Loucy (cell line): ENCODE measurements around the gene PPIH.

Source experiments
- H2AFZ ChIP-seq: fragments of 200-600 bp; sonication (generic); 2 replicates; pipeline ENCODE4 v1.6.0; 2016; ENCODE audit warnings: antibody characterized with exemption, mild to moderate bottlenecking, low read length, moderate library complexity
- H3F3A ChIP-seq: fragments of 200-600 bp; 2 replicates; pipeline ENCODE4 v1.6.0; 2016; ENCODE audit warnings: antibody characterized with exemption, low read depth, mild to moderate bottlenecking
- H3K27me3 ChIP-seq: fragments of 200-600 bp; sonication (generic); 2 replicates; pipeline ENCODE4 v1.6.1; 2014; ENCODE audit warnings: low read length, mild to moderate bottlenecking; ENCODE audit not compliant: insufficient read depth, poor library complexity, severe bottlenecking
- H3K36me3 ChIP-seq: fragments of 200-600 bp; sonication (generic); 2 replicates; pipeline ENCODE4 v1.6.1; 2016; ENCODE audit warnings: low read length; ENCODE audit not compliant: insufficient read depth
- H3K4me1 ChIP-seq: fragments of 200-600 bp; sonication (generic); 2 replicates; pipeline ENCODE4 v1.5.1; 2014; ENCODE audit warnings: low read length, mild to moderate bottlenecking; ENCODE audit not compliant: insufficient read depth, poor library complexity, severe bottlenecking
- H3K4me2 ChIP-seq: fragments of 200-600 bp; sonication (generic); 2 replicates; pipeline ENCODE4 v1.6.0; 2014; ENCODE audit warnings: antibody characterized with exemption, low read length, low read depth, mild to moderate bottlenecking; ENCODE audit not compliant: poor library complexity, severe bottlenecking
- H3K4me3 ChIP-seq: fragments of 200-600 bp; sonication (generic); 2 replicates; pipeline ENCODE4 v1.5.1; 2014; ENCODE audit warnings: low read length, mild to moderate bottlenecking, mixed read lengths; ENCODE audit not compliant: poor library complexity, severe bottlenecking
- H3K79me2 ChIP-seq: fragments of 200-600 bp; sonication (generic); 2 replicates; pipeline ENCODE4 v1.6.1; 2014; ENCODE audit warnings: low read length; ENCODE audit not compliant: insufficient read depth
- H3K9ac ChIP-seq: fragments of 200-600 bp; sonication (generic); 2 replicates; pipeline ENCODE4 v1.6.0; 2014; ENCODE audit warnings: mild to moderate bottlenecking, low read depth, low read length, moderate library complexity; ENCODE audit not compliant: poor library complexity, severe bottlenecking
- H3K9me2 ChIP-seq: fragments of 200-600 bp; sonication (generic); replicated peaks from 2 replicates; pipeline ENCODE4 v1.6.1; 2016; ENCODE audit warnings: low read depth, low read length, mixed read lengths
- H3K9me3 ChIP-seq: fragments of 200-600 bp; sonication (generic); 2 replicates; pipeline ENCODE4 v1.6.1; 2014; ENCODE audit warnings: mild to moderate bottlenecking, antibody characterized with exemption, low read length, low read depth; ENCODE audit not compliant: insufficient read depth
- H4K20me1 ChIP-seq: fragments of 200-600 bp; sonication (generic); 2 replicates; pipeline ENCODE4 v1.6.0; 2014; ENCODE audit warnings: antibody characterized with exemption, low read length, mild to moderate bottlenecking; ENCODE audit not compliant: insufficient read depth, poor library complexity, severe bottlenecking
- EZH2phosphoT487 ChIP-seq: fragments of 200-600 bp; IDR thresholded peaks from 2 replicates; pipeline ENCODE4 v1.6.1; 2018; ENCODE audit warnings: antibody characterized with exemption, mild to moderate bottlenecking, moderate library complexity, borderline replicate concordance
- TF ChIP-seq, protein P1 (sequence below): fragments of 200-600 bp; sonication (generic); conservative IDR thresholded peaks from 2 replicates; pipeline ENCODE4 v1.5.1; 2014; ENCODE audit warnings: mild to moderate bottlenecking, antibody characterized with exemption, low read length

Gene PPIH

GRCh38 chr1:42657981-42658876, at the start of gene PPIH:
TSS of gene PPIH (plus strand) at chr1:42658423. CDS start at chr1:42658447, 24 bp downstream.
- peak within 1 kb of the TSS; percentile 87 for H2AFZ ChIP-seq
- peak within 1 kb of the TSS; percentile 80 for H3K4me3 ChIP-seq
- TF ChIP-seq EZH2phosphoT487 = no peak
- TF ChIP-seq, protein P1, sequence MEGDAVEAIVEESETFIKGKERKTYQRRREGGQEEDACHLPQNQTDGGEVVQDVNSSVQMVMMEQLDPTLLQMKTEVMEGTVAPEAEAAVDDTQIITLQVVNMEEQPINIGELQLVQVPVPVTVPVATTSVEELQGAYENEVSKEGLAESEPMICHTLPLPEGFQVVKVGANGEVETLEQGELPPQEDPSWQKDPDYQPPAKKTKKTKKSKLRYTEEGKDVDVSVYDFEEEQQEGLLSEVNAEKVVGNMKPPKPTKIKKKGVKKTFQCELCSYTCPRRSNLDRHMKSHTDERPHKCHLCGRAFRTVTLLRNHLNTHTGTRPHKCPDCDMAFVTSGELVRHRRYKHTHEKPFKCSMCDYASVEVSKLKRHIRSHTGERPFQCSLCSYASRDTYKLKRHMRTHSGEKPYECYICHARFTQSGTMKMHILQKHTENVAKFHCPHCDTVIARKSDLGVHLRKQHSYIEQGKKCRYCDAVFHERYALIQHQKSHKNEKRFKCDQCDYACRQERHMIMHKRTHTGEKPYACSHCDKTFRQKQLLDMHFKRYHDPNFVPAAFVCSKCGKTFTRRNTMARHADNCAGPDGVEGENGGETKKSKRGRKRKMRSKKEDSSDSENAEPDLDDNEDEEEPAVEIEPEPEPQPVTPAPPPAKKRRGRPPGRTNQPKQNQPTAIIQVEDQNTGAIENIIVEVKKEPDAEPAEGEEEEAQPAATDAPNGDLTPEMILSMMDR = no peak
- peaks cover 16% of the 10 kb centered on the region for H4K20me1 ChIP-seq
- H3F3A ChIP-seq = no peaks in the 10 kb centered on the region
- peak within 1 kb of the TSS; percentile 95 for H3K4me2 ChIP-seq
- no peaks in the 10 kb centered on the region for H3K9me3 ChIP-seq
- H3K27me3 ChIP-seq = no peaks in the 10 kb centered on the region
- H3K79me2 ChIP-seq = peaks cover 42% of the 10 kb centered on the region
- H3K9ac ChIP-seq = peak within 1 kb of the TSS; percentile 79
- no peaks in the 10 kb centered on the region for H3K9me2 ChIP-seq
- H3K4me1 ChIP-seq = peaks cover 41% of the 10 kb centered on the region
- no peaks in the 10 kb centered on the region for H3K36me3 ChIP-seq

GRCh38 chr1:42613803-42614131, 44.5 kb upstream of the PPIH start:
- Histone ChIP-seq H3K4me3 (no peak overlapping the region), H3K4me2 (no peak overlapping the region), H3F3A (no peaks in the 10 kb centered on the region), H3K9me2 (no peaks in the 10 kb centered on the region), H3K4me1 (no peaks in the 10 kb centered on the region), H3K9ac (no peak overlapping the region), H3K79me2 (no peaks in the 10 kb centered on the region), H4K20me1 (no peaks in the 10 kb centered on the region), H3K9me3 (no peaks in the 10 kb centered on the region), H3K36me3 (no peaks in the 10 kb centered on the region), H2AFZ (no peak overlapping the region), H3K27me3 (no peaks in the 10 kb centered on the region)
- TF ChIP-seq, protein P1 = no peak
- no peak for TF ChIP-seq EZH2phosphoT487

DNA sequence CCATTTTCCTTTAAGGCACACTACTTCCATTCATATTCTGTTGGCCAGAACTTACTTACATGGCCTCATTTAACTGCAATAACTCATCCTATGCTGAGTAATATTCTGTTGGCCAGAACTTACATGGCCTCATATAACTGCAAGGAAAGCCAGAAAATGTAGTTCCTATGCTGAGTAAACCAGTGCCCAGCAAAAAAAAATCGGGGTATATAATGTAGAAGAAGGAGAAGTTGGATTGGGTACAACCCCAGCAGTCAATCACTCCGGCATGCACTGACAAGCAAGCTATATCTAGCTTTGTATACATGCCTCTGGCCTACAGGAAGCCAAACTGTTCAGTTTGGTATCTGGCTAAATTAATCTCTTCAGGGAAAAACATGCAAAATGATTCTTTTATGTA, 39.4 kb upstream of the PPIH start:
- H3K4me1 ChIP-seq = no peaks in the 10 kb centered on the region
- H3K4me3 ChIP-seq = no peak overlapping the region
- TF ChIP-seq, protein P1 = no peak
- no peak for TF ChIP-seq EZH2phosphoT487
- no peaks in the 10 kb centered on the region for H3K9me3 ChIP-seq
- no peaks in the 10 kb centered on the region for H3K36me3 ChIP-seq
- no peaks in the 10 kb centered on the region for H3F3A ChIP-seq
- H3K9me2 ChIP-seq = no peaks in the 10 kb centered on the region
- H3K27me3 ChIP-seq = no peaks in the 10 kb centered on the region
- no peak overlapping the region for H2AFZ ChIP-seq
- H3K79me2 ChIP-seq = no peaks in the 10 kb centered on the region
- H3K9ac ChIP-seq = no peak overlapping the region
- no peak overlapping the region for H3K4me2 ChIP-seq
- H4K20me1 ChIP-seq = no peaks in the 10 kb centered on the region
